Ectodermal cell (in vitro differentiated cells): Measurements from ENCODE around the gene OR51F1. TPM values are rescaled to one million over a fixed set of nuclear protein-coding genes. Genes with fewer than 3 reads are reported as not detected.
"Not testable (repeated sequence)": the region's sequence is repeated elsewhere in the genome, so short reads cannot be mapped to it uniquely, and the experiment has no call there.

Source experiments
- H3K27ac ChIP-seq: 2 replicates; pipeline ENCODE4 v1.7.0; 2013; ENCODE audit warnings: mild to moderate bottlenecking, low read depth, low read length; ENCODE audit not compliant: insufficient read depth, poor library complexity, severe bottlenecking
- H3K27me3 ChIP-seq: 2 replicates; pipeline ENCODE4 v1.7.0; 2013; ENCODE audit warnings: mild to moderate bottlenecking, low read length; ENCODE audit not compliant: insufficient read depth, control insufficient read depth, poor library complexity, severe bottlenecking
- H3K36me3 ChIP-seq: one replicate; pipeline ENCODE4 v1.7.0; 2013; ENCODE audit warnings: low read length; ENCODE audit not compliant: control insufficient read depth, insufficient read depth
- H3K4me1 ChIP-seq: one replicate; pipeline ENCODE4 v1.7.0; 2013; ENCODE audit warnings: low read length; ENCODE audit not compliant: control insufficient read depth, insufficient read depth
- H3K4me3 ChIP-seq: 2 replicates; pipeline ENCODE4 v1.7.0; 2013; ENCODE audit warnings: low read depth, low read length, control low read depth; ENCODE audit not compliant: insufficient read depth
- H3K9me3 ChIP-seq: 2 replicates; pipeline ENCODE4 v1.7.0; 2013; ENCODE audit warnings: mild to moderate bottlenecking, low read length, moderate library complexity; ENCODE audit not compliant: control insufficient read depth
- WGBS, 2 experiments: methylation state at CpG; one replicate each; pipeline ENCODE4 v1.1.7; 2013; ENCODE audit warnings: missing lambda C conversion rate in 2 of 2; 5-methylcytosine and 5-hydroxymethylcytosine counted together
- polyA plus RNA-seq, 4 experiments: library from polyadenylated mRNA; stranded (reverse); fragments of 50-300 nt; gene quantifications; one replicate each; pipeline ENCODE4 v1.2.3, GENCODE V29; 2013

Gene OR51F1, protein sequence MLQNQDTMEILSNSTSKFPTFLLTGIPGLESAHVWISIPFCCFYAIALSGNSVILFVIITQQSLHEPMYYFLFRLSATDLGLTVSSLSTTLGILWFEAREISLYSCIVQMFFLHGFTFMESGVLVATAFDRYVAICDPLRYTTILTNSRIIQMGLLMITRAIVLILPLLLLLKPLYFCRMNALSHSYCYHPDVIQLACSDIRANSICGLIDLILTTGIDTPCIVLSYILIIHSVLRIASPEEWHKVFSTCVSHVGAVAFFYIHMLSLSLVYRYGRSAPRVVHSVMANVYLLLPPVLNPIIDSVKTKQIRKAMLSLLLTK
- not detected for polyA plus RNA-seq (2013, experiment 1 of 4)
- not detected for polyA plus RNA-seq (2013, experiment 2 of 4)
- not detected for polyA plus RNA-seq (2013, experiment 3 of 4)
- polyA plus RNA-seq (2013, experiment 4 of 4): not detected

DNA sequence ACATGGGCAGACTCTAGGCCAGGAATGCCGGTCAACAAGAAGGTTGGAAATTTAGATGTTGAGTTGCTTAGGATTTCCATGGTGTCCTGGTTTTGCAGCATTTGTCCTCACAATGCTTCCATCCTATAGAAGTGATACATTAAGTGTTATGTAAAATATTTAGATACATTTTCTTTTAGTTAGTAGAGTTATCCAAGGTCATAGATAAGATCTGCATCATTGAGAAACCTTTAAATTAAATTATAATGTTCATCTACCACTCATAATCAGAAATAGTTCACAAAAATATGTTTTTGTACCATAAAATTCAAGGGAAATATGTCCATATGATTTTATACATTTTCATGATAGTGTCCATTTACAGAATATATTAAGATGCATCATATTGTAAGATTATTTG is at the start of gene OR51F1:
TSS of gene OR51F1 (minus strand) at position 101 of the 400 bp plus-strand sequence. CDS start at position 101, 0 bp downstream.
- no peaks in the 10 kb centered on the region for H3K27me3 ChIP-seq
- H3K9me3 ChIP-seq: no peaks in the 10 kb centered on the region
- no peak within 1 kb of the TSS for H3K27ac ChIP-seq
- H3K4me3 ChIP-seq: no peak within 1 kb of the TSS
- H3K4me1 ChIP-seq: no peaks in the 10 kb centered on the region
- H3K36me3 ChIP-seq: no peaks in the 10 kb centered on the region
- 90 to 95% methylated on average over 1 of the region's 1 CpG for WGBS, 2 experiments

DNA sequence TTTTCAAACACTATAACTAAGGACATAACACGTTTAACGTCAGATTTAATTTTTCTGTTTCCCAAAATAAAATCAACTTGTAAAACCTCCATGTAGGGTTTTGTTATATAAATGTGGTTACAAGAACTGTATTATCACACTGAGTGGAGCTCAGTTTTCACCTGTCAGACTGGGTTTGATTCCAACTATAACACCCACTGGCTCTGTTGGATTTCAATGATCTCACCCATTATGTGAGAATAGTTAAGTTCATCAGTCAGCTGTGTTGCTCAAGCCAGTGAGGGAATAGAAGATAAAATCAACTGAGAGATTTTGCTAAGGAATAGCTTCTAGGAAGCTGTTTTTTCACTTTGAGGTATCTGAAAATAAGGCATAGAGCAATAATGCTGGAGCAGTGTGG is 39.5 kb upstream of the OR51F1 start:
- WGBS, 2 experiments: no CpG with 5 or more reads among the region's 2 CpGs
- H3K27ac ChIP-seq: no peak overlapping the region

DNA sequence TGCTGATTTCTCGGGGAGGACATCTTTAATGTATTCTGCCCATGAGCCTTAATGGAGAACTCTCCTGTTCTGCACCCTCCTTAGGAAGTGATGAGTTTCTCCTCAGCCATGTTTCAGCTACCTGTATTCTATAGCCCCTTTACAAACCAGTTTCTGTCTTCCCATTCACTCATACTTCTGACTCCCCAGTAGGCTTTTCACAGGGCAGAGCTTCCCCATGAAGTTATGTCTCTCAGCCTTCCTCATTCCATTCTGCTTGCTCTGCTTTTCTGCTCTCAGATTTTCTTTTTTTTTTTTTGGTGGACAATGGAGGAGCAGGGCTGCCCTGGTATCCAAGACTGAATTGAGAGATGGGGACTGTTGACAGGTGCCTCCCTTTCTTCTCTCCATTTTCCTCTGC is 38.7 kb upstream of the OR51F1 start:
- Histone ChIP-seq H3K27ac (no peak overlapping the region), H3K4me1 (no peaks in the 10 kb centered on the region), H3K36me3 (no peaks in the 10 kb centered on the region), H3K27me3 (no peaks in the 10 kb centered on the region), H3K4me3 (no peak overlapping the region), H3K9me3 (no peaks in the 10 kb centered on the region)
- WGBS, 2 experiments: 86 to 90% methylated on average over 1 of the region's 1 CpG

More for the DNA sequence above, 39.5 kb upstream of the OR51F1 start:
- H3K4me1 ChIP-seq: no peaks in the 10 kb centered on the region
- no peak overlapping the region for H3K4me3 ChIP-seq
- no peaks in the 10 kb centered on the region for H3K9me3 ChIP-seq
- H3K36me3 ChIP-seq: no peaks in the 10 kb centered on the region
- no peaks in the 10 kb centered on the region for H3K27me3 ChIP-seq

DNA sequence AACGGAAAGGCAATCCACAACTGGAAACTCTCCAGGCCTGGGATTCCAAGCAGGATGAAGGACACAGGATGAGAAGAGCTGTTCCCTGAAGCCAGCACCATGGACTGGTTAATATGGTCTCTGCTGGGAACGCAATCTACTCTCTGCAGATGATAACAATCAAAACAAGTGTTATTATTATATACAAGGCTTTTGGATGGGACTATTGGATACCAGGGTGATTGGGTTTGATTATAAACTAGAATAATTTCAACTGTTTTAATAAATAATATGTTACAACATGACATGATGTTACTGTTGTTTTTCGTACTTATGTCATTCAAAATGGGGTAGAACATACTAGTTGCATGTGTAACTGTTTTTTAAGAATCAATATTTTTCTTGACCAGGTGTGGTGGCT is 34.5 kb upstream of the OR51F1 start, which contains the start of gene OR52R1:
TSS of gene OR52R1 (minus strand) at position 101 of the 400 bp plus-strand sequence. CDS start at position 101, 0 bp downstream.
- H3K27ac ChIP-seq: no peak within 1 kb of the TSS
- H3K9me3 ChIP-seq: no peaks in the 10 kb centered on the region
- no peaks in the 10 kb centered on the region for H3K4me1 ChIP-seq
- no peaks in the 10 kb centered on the region for H3K36me3 ChIP-seq
- no peak within 1 kb of the TSS for H3K4me3 ChIP-seq
- no peaks in the 10 kb centered on the region for H3K27me3 ChIP-seq
- WGBS, 2 experiments: 90 to 96% methylated on average over 2 of the region's 3 CpGs

DNA sequence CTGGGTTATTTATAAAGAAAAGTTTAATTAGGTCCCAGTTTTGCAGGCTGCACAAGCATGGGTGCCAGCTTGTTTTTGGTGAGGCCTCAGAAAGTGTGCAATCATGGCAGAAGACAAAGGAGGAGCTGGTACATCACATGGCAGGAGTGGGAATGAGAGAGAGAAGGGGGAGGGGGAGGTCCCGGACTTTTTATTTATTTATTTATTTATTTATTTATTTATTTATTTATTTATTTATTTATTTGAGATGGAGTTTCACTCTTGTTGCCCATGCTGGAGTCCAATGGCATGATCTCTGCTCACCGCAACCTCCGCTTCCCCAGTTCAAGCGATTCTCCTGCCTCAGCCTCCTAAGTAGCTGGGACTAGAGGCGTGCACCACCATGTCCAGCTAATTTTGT is 31.6 kb upstream of the OR51F1 start:
- H3K27ac ChIP-seq, H3K36me3 ChIP-seq, H3K4me3 ChIP-seq, H3K4me1 ChIP-seq, H3K27me3 ChIP-seq, H3K9me3 ChIP-seq: not testable (repeated sequence)
- WGBS, 2 experiments: 77 to 90% methylated on average over 4 of the region's 5 CpGs

DNA sequence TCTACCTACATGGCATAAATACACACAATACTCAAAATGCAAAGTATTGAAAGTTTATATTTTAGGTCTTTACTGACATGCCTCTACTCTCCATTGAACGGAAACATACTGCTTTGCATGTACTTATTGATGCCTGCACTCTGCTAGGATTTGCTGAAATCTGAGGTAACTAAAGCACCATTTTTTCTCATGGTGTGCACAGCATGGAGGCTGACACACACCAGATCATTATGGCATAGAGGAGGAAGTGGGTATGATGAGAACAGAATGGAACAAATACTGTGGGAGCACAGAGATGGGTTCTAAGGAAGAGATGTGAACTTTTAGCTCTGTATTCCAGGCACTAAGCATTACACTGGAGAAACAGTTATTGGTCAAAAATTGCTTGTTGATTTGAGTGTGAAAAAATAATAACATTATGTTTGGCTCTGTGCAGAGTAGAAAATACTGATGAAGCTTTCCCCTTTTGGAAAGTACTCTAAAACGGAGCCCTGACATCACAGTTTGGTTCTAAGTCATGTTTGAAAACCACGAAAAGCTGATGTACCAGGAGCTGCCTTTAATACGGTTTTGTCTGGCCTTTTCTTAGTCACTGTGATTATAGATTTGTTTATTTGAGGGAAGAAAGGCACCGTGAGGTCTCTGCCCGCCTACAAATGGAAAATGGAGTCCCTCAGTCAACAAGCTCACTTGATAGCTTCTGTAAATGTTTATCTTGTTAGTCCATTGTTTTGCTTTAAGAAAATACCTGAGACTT is 28.9 kb upstream of the OR51F1 start:
- Histone ChIP-seq H3K4me3 (no peak overlapping the region), H3K27ac (no peak overlapping the region), H3K9me3 (no peaks in the 10 kb centered on the region), H3K27me3 (no peaks in the 10 kb centered on the region), H3K36me3 (no peaks in the 10 kb centered on the region), H3K4me1 (no peaks in the 10 kb centered on the region)
- WGBS, 2 experiments: 93 to 95% methylated on average over 6 of the region's 6 CpGs

DNA sequence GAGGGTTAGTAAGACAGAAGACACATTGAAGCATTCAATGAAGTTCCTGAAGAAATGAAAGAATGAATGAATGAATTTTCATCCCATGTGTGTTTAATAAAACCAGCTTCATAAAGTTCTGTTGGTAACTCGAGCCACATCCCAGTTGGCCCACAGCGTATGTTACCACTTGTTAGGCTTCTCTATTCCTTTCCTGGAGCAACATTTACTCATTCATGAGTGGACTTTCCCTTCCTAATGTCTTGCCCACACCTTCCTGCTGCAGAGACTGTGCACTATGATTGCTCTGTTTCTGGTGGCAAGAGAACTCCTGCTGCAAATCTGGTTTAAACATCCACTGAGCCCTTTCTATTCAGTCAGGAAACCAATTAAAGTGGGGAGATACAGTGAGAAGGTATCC is 27.5 kb upstream of the OR51F1 start:
- no peaks in the 10 kb centered on the region for H3K9me3 ChIP-seq
- H3K36me3 ChIP-seq: no peaks in the 10 kb centered on the region
- no peak overlapping the region for H3K27ac ChIP-seq
- no peak overlapping the region for H3K4me3 ChIP-seq
- H3K4me1 ChIP-seq: no peaks in the 10 kb centered on the region
- no peaks in the 10 kb centered on the region for H3K27me3 ChIP-seq
- 43 to 96% methylated on average over 1 to 2 of the region's 2 CpGs for WGBS, 2 experiments

DNA sequence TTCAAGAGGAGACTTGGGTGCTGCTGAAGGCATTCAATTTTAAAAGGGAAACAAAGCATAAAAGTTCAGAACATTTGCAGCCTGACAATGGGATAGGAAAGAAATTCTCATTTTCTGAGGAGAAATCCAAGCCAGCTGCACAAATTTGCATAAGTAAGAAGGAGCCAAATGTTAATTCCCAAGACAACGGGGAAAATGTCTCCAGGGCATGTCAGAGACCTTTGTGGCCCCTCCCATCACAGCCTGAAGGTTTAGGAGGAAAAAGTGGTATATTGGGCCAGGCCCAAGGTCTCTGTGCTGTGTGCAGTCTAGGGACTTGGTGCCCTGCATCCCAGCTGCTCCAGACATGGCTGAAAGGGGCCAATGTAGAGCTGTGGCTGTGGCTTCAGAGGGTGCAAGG is 12.7 kb upstream of the OR51F1 start:
- 76 to 88% methylated on average over 1 of the region's 1 CpG for WGBS, 2 experiments
- Histone ChIP-seq H3K36me3 (no peaks in the 10 kb centered on the region), H3K4me1 (no peaks in the 10 kb centered on the region), H3K9me3 (no peaks in the 10 kb centered on the region), H3K27me3 (no peaks in the 10 kb centered on the region), H3K4me3 (no peak overlapping the region), H3K27ac (no peak overlapping the region)

DNA sequence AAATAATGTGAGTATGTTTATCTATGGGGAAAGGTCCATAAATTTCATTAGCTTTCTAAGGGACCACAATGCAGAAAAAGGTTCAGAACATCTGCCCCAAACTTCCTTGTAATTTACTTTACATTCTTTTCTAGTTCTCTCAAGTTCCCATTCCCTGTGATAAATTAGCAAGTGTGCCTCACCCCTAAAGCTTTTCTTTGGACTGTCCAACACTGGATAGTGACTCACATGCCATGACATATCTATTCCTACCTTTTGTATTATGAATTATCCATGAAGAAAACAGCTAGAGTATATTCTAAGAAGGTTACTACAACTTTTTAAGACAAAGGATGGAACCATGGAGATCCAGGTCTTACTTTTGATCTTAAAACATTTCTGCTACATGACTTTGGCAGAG is 1.6 kb downstream of the OR51F1 start:
- H3K4me3 ChIP-seq: no peak overlapping the region
- H3K27ac ChIP-seq: no peak overlapping the region
- H3K27me3 ChIP-seq: no peaks in the 10 kb centered on the region
- H3K9me3 ChIP-seq: no peaks in the 10 kb centered on the region
- no peaks in the 10 kb centered on the region for H3K4me1 ChIP-seq
- no peaks in the 10 kb centered on the region for H3K36me3 ChIP-seq

DNA sequence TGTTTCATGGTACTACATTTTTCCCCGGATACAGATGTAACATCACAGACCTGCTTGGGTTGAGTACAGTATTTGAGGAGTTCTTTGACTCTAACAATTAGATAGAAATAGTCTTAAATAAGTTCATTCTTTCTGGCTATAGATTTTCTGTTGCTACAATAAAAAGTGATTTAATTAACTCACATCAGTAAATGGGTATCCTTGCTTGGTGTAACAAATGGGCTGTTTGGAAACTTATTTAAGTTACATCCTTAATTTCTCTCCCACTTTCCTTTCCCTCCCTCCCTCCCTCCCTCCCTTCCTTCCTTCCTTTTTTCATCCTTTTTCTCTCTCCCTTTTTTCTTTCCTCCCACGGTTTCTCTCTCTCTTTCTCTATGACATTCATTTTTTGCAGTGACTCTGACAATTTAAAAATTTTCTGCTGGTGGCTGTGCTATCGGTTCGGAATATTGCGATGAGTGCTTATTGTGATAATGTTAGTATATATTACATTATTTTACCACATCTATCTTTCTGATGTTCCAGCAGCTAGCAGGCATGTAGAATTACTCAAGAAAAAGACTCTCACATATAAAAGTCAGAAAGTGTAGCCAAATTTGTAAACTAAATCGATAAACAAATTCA is 3.2 kb downstream of the OR51F1 start:
- H3K9me3 ChIP-seq: no peaks in the 10 kb centered on the region
- no peak overlapping the region for H3K4me3 ChIP-seq
- H3K27ac ChIP-seq: no peak overlapping the region
- H3K36me3 ChIP-seq: no peaks in the 10 kb centered on the region
- H3K27me3 ChIP-seq: no peaks in the 10 kb centered on the region
- no peaks in the 10 kb centered on the region for H3K4me1 ChIP-seq
- 86 to 94% methylated on average over 2 of the region's 6 CpGs for WGBS, 2 experiments
